HEK293T (cell line): Measurements from ENCODE around the gene IGSF23.
"Not testable (repeated sequence)": the region's sequence is repeated elsewhere in the genome, so short reads cannot be mapped to it uniquely, and the experiment has no call there.

Experiments
- ELF4 ChIP-seq: fragments of 450-650 bp; IDR thresholded peaks from 2 replicates; pipeline ENCODE4 v1.6.1; 2017; ENCODE audit warnings: antibody characterized with exemption
- FOXK2 ChIP-seq: fragments of 450-650 bp; IDR thresholded peaks from 2 replicates; pipeline ENCODE4 v1.6.1; 2016; ENCODE audit warnings: mild to moderate bottlenecking
- HDGF ChIP-seq: fragments of 450-650 bp; IDR thresholded peaks from 2 replicates; pipeline ENCODE4 v1.6.1; 2017; ENCODE audit warnings: antibody characterized with exemption, borderline replicate concordance
- NFRKB ChIP-seq: fragments of 450-650 bp; IDR thresholded peaks from 2 replicates; pipeline ENCODE4 v1.6.1; 2016; ENCODE audit warnings: mild to moderate bottlenecking, moderate library complexity
- SP1 ChIP-seq: fragments of 450-650 bp; IDR thresholded peaks from 2 replicates; pipeline ENCODE4 v1.6.1; 2017
- SUZ12 ChIP-seq: fragments of 450-650 bp; IDR thresholded peaks from 2 replicates; pipeline ENCODE4 v1.6.1; 2016; ENCODE audit warnings: mild to moderate bottlenecking
- ZNF384 ChIP-seq: fragments of 450-650 bp; IDR thresholded peaks from 2 replicates; pipeline ENCODE4 v1.6.1; 2016
- TF ChIP-seq, protein P1 (sequence below): fragments of 450-650 bp; IDR thresholded peaks from 2 replicates; pipeline ENCODE4 v1.6.1; 2016

GRCh38 chr19:44670027-44670426 lies 56.7 kb downstream of the IGSF23 start:
- TF ChIP-seq FOXK2, NFRKB, SUZ12, ELF4, HDGF, SP1, ZNF384: not testable (repeated sequence)
- TF ChIP-seq, protein P1, sequence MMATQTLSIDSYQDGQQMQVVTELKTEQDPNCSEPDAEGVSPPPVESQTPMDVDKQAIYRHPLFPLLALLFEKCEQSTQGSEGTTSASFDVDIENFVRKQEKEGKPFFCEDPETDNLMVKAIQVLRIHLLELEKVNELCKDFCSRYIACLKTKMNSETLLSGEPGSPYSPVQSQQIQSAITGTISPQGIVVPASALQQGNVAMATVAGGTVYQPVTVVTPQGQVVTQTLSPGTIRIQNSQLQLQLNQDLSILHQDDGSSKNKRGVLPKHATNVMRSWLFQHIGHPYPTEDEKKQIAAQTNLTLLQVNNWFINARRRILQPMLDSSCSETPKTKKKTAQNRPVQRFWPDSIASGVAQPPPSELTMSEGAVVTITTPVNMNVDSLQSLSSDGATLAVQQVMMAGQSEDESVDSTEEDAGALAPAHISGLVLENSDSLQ, result not testable (repeated sequence)
